GM23338 (cell line): ENCODE measurements around the gene CYP4F22. TPM values are rescaled to one million over a fixed set of nuclear protein-coding genes. Genes with fewer than 3 reads are reported as not detected.

ENCODE experiments used
- ATAC-seq: fragments of 200-7000 bp; cut with Tn5 transposase; 3 replicates; pipeline ENCODE4 v1.9.1; 2020
- DNase-seq: peaks from one replicate; pipeline ENCODE4 v3.0.0-alpha.2; 2015; ENCODE audit warnings: low spot score
- H2AFZ ChIP-seq: fragments of 200-600 bp; sonication (generic); 2 replicates; pipeline ENCODE4 v1.8.0; 2016; ENCODE audit warnings: antibody characterized with exemption, mild to moderate bottlenecking, moderate library complexity
- H3F3A ChIP-seq: fragments of 200-600 bp; sonication (generic); replicated peaks from 2 replicates; pipeline ENCODE4 v1.8.0; 2017; ENCODE audit warnings: antibody characterized with exemption, mixed run types, low read depth
- H3K27ac ChIP-seq: fragments of 200-600 bp; sonication (generic); 2 replicates; pipeline ENCODE4 v1.6.1; 2016; ENCODE audit warnings: low read depth
- H3K27me3 ChIP-seq: fragments of 200-600 bp; sonication (generic); 2 replicates; pipeline ENCODE4 v1.8.0; 2016; ENCODE audit warnings: mild to moderate bottlenecking, mixed run types, moderate library complexity; ENCODE audit not compliant: insufficient read depth
- H3K36me3 ChIP-seq: fragments of 200-600 bp; sonication (generic); 2 replicates; pipeline ENCODE4 v1.8.0; 2016; ENCODE audit warnings: mild to moderate bottlenecking; ENCODE audit not compliant: insufficient read depth
- H3K4me1 ChIP-seq: fragments of 200-600 bp; sonication (generic); 2 replicates; pipeline ENCODE4 v1.8.0; 2016; ENCODE audit warnings: mild to moderate bottlenecking, moderate library complexity; ENCODE audit not compliant: insufficient read depth
- H3K4me2 ChIP-seq: fragments of 200-600 bp; sonication (generic); 2 replicates; pipeline ENCODE4 v1.7.1; 2017; ENCODE audit warnings: mixed run types
- H3K4me3 ChIP-seq: fragments of 200-600 bp; sonication (generic); 2 replicates; pipeline ENCODE4 v1.6.1; 2016; ENCODE audit warnings: mixed run types
- H3K79me2 ChIP-seq: fragments of 200-600 bp; sonication (generic); replicated peaks from 2 replicates; pipeline ENCODE4 v1.8.0; 2017; ENCODE audit warnings: mild to moderate bottlenecking; ENCODE audit not compliant: insufficient read depth
- H3K9me2 ChIP-seq: fragments of 200-600 bp; sonication (generic); 2 replicates; pipeline ENCODE4 v1.8.0; 2017; ENCODE audit not compliant: insufficient read depth
- H4K20me1 ChIP-seq: fragments of 200-600 bp; sonication (generic); replicated peaks from 2 replicates; pipeline ENCODE4 v1.8.0; 2017; ENCODE audit warnings: mild to moderate bottlenecking; ENCODE audit not compliant: insufficient read depth
- H3K27ac Mint-ChIP-seq: 2 replicates; pipeline ENCODE4 v1.8.0; 2020; ENCODE audit warnings: inconsistent platforms, mild to moderate bottlenecking, moderate library complexity, mixed read lengths
- H3K27me3 Mint-ChIP-seq: 3 replicates; pipeline ENCODE4 v1.8.0; 2022; ENCODE audit warnings: low read depth, mild to moderate bottlenecking, moderate library complexity, mixed read lengths, inconsistent platforms; ENCODE audit not compliant: insufficient read depth, poor library complexity
- H3K36me3 Mint-ChIP-seq: 3 replicates; pipeline ENCODE4 v1.8.0; 2021; ENCODE audit warnings: low read depth, mild to moderate bottlenecking, inconsistent platforms, moderate library complexity, mixed read lengths
- H3K4me1 Mint-ChIP-seq: 3 replicates; pipeline ENCODE4 v1.8.0; 2020; ENCODE audit warnings: mild to moderate bottlenecking, inconsistent platforms, mixed read lengths
- H3K4me3 Mint-ChIP-seq: 3 replicates; pipeline ENCODE4 v1.8.0; 2021; ENCODE audit warnings: moderate library complexity, mild to moderate bottlenecking, inconsistent platforms, mixed read lengths
- H3K9me3 Mint-ChIP-seq: 3 replicates; pipeline ENCODE4 v1.8.0; 2020; ENCODE audit warnings: moderate library complexity, mild to moderate bottlenecking, inconsistent platforms, mixed read lengths
- CTCF ChIP-seq, 2 experiments: fragments of 200-600 bp in 1 of 2; sonication (generic) in 1 of 2; conservative IDR thresholded peaks; 2 replicates each; pipeline versions ENCODE4 v1.5.1 to v1.6.1; 2016 to 2017; ENCODE audit warnings: antibody characterized with exemption in 2 of 2, low read depth in 2 of 2, mild to moderate bottlenecking in 2 of 2, moderate library complexity in 1 of 2
- ETS1 ChIP-seq: IDR thresholded peaks from 2 replicates; pipeline ENCODE4 v1.6.1; 2016; ENCODE audit warnings: antibody characterized with exemption
- EZH2 ChIP-seq: fragments of 200-600 bp; sonication (generic); IDR thresholded peaks from one replicate; pipeline ENCODE4 v1.8.0; 2017; ENCODE audit warnings: antibody characterized with exemption, mild to moderate bottlenecking, low read depth; ENCODE audit not compliant: unreplicated experiment
- EZH2phosphoT487 ChIP-seq: fragments of 200-600 bp; sonication (generic); IDR thresholded peaks from one replicate; pipeline ENCODE4 v1.8.1; 2018; ENCODE audit warnings: antibody characterized with exemption; ENCODE audit not compliant: unreplicated experiment
- JUNB ChIP-seq: IDR thresholded peaks from one replicate; pipeline ENCODE4 v1.6.1; 2016; ENCODE audit warnings: antibody characterized with exemption; ENCODE audit not compliant: unreplicated experiment
- NANOG ChIP-seq: IDR thresholded peaks from 2 replicates; pipeline ENCODE4 v1.6.1; 2016; ENCODE audit warnings: antibody characterized with exemption, borderline replicate concordance
- POLR2AphosphoS5 ChIP-seq: IDR thresholded peaks from 2 replicates; pipeline ENCODE4 v1.6.1; 2016; ENCODE audit warnings: antibody characterized with exemption, low read depth
- REST ChIP-seq: IDR thresholded peaks from one replicate; pipeline ENCODE4 v1.6.1; 2018; ENCODE audit warnings: antibody characterized with exemption; ENCODE audit not compliant: unreplicated experiment
- STAT1 ChIP-seq: IDR thresholded peaks from one replicate; pipeline ENCODE4 v1.6.1; 2016; ENCODE audit warnings: antibody characterized with exemption; ENCODE audit not compliant: unreplicated experiment
- ZNF114 ChIP-seq: fragments of 250-450 bp; sonication (Bioruptor Pico); IDR thresholded peaks from 2 replicates; pipeline ENCODE4 v1.5.0; 2020; ENCODE audit warnings: mild to moderate bottlenecking, moderate library complexity
- ZNF331 ChIP-seq: fragments of 250-450 bp; sonication (Bioruptor Pico); IDR thresholded peaks from 2 replicates; pipeline ENCODE4 v1.5.0; 2020; ENCODE audit warnings: low read depth, mild to moderate bottlenecking, moderate library complexity
- ZNF462 ChIP-seq: fragments of 250-450 bp; sonication (Bioruptor Pico); IDR thresholded peaks from 2 replicates; pipeline ENCODE4 v1.5.0; 2020; ENCODE audit warnings: mild to moderate bottlenecking, moderate library complexity
- polyA plus RNA-seq: library from polyadenylated mRNA; unstranded; fragments of >200 nt; fragmentation: Nextera tagmentation; extraction: Ambion mirVana; gene quantifications from 2 replicates; pipeline ENCODE4 v1.2.1, GENCODE V29; 2016
- total RNA-seq: library from RNA; depleted of rRNA; stranded (reverse); fragments of >200 nt; shearing (Covaris generic); gene quantifications from 2 replicates; pipeline ENCODE4 v1.2.3, GENCODE V29; 2014

Gene CYP4F22
- total and polyA plus RNA-seq, 2 experiments from 2014 or later, result 0.24 to 1.5 TPM

- no peak for DNase-seq
- Mint-ChIP-seq H3K27ac (no peak overlapping the region), H3K27me3 (peaks cover 3% of the 10 kb centered on the region), H3K36me3 (peaks cover 32% of the 10 kb centered on the region), H3K4me3 (no peak overlapping the region), H3K9me3 (peaks cover 78% of the 10 kb centered on the region), H3K4me1 (no peaks in the 10 kb centered on the region)
- Histone ChIP-seq H3K36me3 (no peaks in the 10 kb centered on the region; the same call in 1 of the 2 replicates), H3K27me3 (no peaks in the 10 kb centered on the region), H3K9me2 (no peaks in the 10 kb centered on the region), H2AFZ (no peak overlapping the region), H3K27ac (no peak overlapping the region), H3K4me1 (no peaks in the 10 kb centered on the region), H3K79me2 (no peaks in the 10 kb centered on the region), H3F3A (no peaks in the 10 kb centered on the region), H4K20me1 (no peaks in the 10 kb centered on the region), H3K4me2 (no peak overlapping the region), H3K4me3 (no peak overlapping the region)
- no peak for TF ChIP-seq JUNB
- no peak for TF ChIP-seq NANOG
- no peak for TF ChIP-seq ZNF331 (CRISPR knock-in tag)
- TF ChIP-seq ZNF462, result no peak
- TF ChIP-seq POLR2AphosphoS5, result no peak
- no peak for TF ChIP-seq REST
- no peak for TF ChIP-seq STAT1
- TF ChIP-seq ZNF114 (CRISPR knock-in tag), result no peak
- no peak for TF ChIP-seq EZH2
- TF ChIP-seq EZH2phosphoT487, result no peak
- TF ChIP-seq ETS1, result no peak
- no peak for TF ChIP-seq CTCF (conservative IDR thresholded peaks at IDR 0.05; ENCODE audit: low read depth in 2 of 2)
- ATAC-seq, result no peak
Observed at GRCh38 chr19:15595069-15595468, 86.7 kb downstream of the CYP4F22 start.
